Choroid plexus epithelial cell (primary cell): ENCODE data around the gene PLAGL1.
A peak's percentile ranks its signal among the peaks of the same experiment; 100 is the strongest.

ENCODE experiments used
- DNase-seq: peaks from one replicate; pipeline ENCODE4 v3.0.0-alpha.2; 2010; ENCODE audit warnings: low read depth
- H3K4me3 ChIP-seq: 2 replicates; pipeline ENCODE4 v1.5.1; 2011; ENCODE audit warnings: low read depth, mild to moderate bottlenecking, control low read depth, low read length, moderate library complexity
- TF ChIP-seq, protein P1 (sequence below): conservative IDR thresholded peaks from 2 replicates; pipeline ENCODE4 v1.5.1; 2011; ENCODE audit warnings: low read depth, mild to moderate bottlenecking, control low read depth, inconsistent platforms, low read length, moderate library complexity

Gene PLAGL1

DNA sequence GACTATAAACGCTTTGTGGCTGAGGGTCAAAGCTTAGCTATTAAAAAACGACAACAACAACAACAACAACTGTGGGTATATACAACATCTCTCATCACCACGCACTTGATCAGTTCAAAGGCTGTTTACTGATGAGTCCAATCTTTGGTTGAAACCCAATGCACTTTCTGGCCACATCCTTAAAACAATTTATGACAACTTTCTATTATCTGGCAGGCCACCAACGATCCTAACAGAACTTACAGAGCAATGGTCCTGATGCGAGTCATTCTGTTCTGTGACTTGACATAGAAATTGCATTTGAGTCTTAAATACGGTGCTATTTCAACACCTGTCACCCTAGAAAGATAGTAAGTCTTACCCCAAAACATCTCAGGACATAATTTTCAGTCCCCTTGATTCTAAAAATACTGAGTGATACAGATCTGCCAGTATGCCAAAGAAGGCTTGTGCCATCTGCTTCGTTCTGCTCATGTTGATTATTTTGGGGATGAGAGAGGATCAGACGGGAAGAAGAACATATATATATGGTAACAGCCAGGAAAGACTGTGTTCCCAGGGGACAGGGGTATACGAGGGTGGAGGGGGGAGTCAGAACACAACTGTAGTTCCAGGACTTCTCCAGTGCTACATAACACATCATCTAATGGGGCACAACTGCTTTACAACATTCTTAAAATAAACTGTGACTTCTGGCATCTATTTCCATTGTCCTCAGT is 55.8 kb downstream of the PLAGL1 start:
- TF ChIP-seq, protein P1, sequence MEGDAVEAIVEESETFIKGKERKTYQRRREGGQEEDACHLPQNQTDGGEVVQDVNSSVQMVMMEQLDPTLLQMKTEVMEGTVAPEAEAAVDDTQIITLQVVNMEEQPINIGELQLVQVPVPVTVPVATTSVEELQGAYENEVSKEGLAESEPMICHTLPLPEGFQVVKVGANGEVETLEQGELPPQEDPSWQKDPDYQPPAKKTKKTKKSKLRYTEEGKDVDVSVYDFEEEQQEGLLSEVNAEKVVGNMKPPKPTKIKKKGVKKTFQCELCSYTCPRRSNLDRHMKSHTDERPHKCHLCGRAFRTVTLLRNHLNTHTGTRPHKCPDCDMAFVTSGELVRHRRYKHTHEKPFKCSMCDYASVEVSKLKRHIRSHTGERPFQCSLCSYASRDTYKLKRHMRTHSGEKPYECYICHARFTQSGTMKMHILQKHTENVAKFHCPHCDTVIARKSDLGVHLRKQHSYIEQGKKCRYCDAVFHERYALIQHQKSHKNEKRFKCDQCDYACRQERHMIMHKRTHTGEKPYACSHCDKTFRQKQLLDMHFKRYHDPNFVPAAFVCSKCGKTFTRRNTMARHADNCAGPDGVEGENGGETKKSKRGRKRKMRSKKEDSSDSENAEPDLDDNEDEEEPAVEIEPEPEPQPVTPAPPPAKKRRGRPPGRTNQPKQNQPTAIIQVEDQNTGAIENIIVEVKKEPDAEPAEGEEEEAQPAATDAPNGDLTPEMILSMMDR = no peak
- no peak overlapping the region for H3K4me3 ChIP-seq
- no peak for DNase-seq

DNA sequence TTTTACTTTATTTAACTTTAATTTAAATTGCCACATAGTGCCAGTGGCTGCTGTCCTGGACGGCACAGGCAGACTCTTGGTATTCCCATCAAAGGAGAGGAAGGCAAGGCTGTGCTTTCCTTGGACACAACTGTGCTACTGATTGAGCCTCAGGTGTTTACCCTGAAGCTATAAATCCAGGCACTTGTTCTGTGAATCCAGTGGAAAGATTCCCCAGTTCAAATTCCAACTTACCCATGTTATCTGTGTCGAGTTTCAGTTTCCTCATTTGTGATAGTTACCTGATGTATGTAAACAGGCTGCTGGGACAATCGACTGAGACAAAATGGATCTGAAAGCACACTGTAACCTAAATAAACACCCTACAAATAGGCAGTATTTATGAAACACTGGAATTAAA is 57.2 kb downstream of the PLAGL1 start:
- no peak for DNase-seq
- TF ChIP-seq, protein P1 = no peak
- H3K4me3 ChIP-seq = no peak overlapping the region

DNA sequence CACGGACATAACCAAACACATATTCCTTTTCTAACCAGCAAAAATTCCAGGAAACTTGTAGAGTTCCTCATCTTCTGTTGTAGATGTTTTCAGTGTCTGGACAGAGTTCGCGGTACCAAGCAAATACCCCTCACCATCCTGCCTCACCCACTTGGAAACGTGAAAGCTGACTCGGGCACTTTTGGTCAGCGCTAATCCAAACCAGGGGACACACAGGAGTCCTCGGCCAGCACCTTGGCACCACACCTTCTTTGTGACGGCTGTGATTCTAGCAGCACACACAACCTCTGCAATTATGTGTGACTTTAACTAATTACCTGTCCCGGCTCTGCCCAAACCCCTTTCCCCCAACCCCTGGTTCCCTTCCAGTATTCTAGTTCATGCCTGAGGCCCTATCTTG is 58.1 kb downstream of the PLAGL1 start:
- H3K4me3 ChIP-seq = no peak overlapping the region
- TF ChIP-seq, protein P1 = no peak
- no peak for DNase-seq

DNA sequence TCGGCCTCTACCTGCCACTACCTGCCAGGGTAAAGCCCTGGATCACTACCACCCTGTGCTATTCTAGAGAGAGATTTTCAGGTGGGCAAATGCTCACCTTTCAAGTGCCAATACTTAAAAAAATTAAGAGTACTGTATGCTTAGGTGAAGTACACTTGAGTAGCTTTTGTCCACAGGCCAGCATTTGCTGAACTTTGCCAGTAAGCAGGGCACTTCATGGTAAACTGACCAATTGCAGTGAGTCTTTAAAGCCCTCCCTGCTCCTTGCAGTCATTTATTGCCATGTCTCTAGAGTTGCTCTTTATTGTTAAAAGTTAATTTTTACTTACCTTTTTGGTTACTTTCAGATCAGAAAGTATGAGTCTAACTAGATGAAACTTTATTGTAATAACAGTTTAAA is 58.5 kb downstream of the PLAGL1 start:
- TF ChIP-seq, protein P1 = no peak
- H3K4me3 ChIP-seq = no peak overlapping the region
- no peak for DNase-seq

DNA sequence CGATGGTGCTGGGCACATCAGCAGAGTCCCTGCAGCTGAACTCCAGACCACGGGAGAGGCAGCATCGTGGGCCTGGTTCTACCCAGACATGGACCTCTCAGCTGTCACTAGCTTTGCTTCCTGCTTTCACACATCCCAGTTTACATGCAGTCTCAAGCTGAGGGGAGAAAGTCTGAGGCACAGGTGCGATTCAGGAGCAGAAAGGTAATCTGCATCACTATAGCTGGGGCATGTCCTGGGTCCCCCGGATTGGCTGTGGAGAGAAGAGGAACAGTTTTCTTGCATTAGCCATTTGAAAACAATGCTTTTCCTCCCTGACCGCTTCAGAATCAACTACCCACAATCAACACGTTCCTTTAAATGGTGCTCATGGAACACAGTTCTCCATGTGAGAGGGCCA is 59.9 kb downstream of the PLAGL1 start:
- no peak for DNase-seq
- H3K4me3 ChIP-seq = no peak overlapping the region
- TF ChIP-seq, protein P1 = no peak

DNA sequence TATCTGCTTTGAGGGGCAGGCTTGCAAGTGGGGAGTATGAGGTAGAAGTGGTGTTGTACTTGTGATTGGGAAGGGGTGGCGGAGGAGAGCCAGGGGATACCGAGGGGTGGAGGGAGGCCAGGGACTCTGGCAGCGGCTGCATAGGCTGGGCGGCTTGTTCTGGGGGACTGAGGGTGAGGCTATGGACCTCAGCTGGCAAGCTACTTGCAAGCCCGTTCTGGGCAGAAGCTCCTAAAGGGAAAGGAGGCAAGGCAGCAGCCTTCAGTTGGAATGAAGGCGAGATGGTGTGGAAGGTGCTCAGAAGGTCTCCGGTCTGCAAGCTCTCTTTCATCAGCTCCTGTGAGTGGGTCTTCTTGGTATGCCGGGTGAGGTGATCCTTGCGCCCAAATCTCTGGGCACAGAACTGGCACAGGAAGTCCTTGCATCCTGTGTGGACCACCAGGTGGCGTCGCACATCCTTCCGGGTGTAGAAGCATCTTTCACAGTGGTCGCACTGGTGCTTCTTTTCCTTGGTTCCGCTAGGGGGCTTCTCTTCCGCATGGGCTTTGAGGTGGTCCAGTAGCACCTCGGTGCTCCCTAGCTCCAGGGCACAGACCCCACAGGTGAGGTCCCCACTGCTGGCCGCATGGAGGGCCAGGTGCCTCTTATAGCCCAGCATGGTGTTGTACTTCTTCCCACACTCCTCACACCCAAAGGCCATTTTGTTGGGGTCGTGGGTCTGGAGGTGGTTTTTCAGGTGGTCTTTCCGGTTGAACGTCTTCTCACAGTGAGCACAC is 66.0 kb downstream of the PLAGL1 start:
- no peak overlapping the region for H3K4me3 ChIP-seq
- peak; percentile 77 for DNase-seq
- TF ChIP-seq, protein P1 = peak; percentile 87
